NOMO-1 treated with dmso at 0.1 percent for 144 hours (cell line): ENCODE measurements around the gene TANGO2.

Experiments
- DNase-seq: peaks from one replicate; lab custom pipeline; 2025; ENCODE audit not compliant: unreplicated experiment; lab: John Stamatoyannopoulos, UW

The TANGO2 gene

DNA sequence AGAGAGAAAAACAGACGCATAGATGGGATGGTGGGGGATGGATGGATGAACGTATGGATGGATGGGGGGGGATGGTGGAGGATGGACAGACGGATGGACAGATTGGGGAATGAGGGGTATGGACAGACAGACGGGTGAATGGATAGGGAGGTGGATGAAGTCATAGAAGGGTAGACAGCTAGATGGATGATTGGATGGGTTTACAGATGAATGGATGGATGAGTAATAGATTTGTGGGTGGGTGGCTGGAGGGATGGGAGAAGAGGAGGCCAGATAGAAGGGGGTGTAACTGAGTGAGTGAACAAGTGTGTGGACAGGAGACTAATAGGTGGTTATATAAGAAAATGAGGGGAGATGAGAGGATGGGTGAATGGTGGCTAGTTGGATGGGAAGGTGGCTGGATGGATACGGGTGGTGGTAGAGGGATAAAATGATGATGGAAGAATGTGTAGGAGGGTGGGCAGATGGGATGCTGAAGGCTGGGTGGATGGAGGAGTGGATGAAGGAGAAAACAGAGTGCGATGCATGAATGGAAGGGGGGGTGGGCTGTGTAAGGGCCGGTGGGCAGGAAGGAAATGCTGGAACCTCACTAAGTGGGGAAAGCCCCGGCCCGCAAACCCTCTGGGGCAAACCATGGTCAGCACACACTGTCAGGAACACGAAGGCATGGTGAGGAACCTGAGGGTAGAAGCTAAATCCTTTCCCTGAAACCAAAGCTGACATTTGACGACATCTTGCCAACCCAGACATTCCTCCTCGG, 25.9 kb upstream of the TANGO2 start:
- DNase-seq, result no peak

DNA sequence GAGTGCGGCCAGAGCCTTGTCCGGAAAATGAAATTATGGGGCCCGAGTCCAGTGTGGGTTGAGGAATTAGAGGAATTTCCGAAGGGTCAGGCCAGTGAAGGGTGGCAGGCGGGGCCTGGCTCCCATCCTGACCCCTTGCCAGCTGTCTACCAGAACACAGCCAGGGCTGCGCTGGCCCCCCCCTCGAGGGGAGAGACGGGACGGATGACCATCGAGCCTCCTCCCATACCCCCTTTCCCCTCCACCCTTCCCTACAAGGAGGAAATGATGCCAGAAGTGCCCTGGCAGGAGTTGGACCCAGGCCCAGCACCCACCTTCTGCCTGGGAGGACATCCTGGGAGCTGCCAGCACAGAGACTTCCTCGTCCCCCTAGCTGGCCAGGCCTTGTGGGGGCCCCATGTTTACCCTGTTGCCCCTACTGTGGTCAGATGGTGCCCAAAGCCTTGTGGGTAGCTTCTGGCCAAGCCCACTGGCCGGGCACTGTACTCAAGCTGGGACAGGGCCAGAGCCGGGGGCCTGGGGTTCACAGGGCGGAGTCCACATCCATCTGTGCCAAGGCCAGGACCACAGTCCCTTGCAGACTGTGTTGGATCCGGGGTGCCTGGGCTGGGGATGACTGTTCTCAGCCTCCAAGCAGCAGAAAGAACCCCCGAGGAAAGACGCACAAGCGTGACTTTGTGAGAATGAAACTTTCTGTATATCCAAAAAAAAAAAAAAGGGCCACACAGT, 25.1 kb upstream of the TANGO2 start:
- DNase-seq, result no peak

DNA sequence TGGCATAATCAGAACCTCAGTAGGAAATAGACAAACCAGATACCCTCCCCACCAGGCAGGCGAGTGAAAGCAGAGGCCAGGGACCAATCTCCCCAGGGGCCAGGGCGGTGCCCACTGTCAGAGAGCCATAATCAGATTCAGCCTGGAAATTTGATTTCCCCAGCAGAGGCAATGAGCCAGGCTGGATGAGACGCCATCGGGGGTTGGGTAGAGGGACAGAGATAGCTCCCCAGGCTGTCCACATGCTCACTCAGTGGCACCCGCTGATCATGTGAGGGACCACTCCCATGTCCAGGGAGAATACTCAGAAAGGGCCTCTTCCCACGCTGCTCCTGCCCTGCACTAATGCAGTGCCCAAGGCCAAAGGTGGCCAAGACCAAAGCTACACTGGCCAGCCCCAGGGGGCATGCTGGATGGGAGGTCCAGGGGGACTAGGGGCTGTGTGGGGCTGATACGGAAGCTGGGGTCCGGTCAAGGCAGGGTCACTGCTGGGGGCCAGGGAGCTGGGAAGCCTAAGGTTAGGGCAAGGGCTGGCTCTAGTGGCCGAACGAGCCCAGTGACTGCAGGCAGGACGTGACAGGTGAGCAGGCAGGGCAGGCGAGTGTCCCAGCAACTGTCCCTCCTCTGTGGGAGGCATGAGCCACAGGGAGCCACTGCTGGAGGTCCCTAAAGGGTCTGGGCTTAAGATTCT, 24.1 kb upstream of the TANGO2 start:
- no peak for DNase-seq

DNA sequence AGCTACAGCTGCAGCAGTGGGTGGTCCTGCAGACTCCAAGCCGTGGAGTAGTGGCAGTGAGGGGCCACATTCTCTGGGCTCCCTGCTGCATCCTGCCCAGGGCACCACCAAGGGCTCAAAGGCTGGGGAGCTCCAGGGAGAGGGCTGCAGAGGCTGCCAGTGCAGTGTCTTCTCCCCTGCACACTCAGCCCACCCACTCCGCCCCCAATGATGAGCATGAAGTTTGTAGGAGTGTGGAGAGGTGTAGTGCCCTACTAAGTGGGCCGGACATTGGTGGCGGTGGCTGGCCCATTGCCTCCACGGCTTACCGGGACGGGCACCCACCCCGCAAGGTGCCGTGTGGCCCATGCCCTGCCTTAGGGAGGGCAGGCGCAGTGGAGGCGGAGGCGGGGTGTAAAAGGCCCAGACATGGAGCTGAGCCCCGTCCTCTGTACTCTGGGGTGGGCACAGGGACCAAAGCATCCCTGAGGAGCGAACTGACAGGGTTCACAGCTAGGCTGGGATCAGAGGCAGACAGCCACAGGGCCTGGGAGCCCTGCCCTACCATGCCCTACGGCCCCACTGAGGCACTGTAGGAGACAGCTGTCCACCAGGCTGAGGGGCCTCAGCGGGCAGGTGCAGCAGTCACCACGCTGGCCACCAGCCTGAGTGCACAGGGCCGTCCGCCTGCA, 23.2 kb upstream of the TANGO2 start:
- DNase-seq, result no peak

DNA sequence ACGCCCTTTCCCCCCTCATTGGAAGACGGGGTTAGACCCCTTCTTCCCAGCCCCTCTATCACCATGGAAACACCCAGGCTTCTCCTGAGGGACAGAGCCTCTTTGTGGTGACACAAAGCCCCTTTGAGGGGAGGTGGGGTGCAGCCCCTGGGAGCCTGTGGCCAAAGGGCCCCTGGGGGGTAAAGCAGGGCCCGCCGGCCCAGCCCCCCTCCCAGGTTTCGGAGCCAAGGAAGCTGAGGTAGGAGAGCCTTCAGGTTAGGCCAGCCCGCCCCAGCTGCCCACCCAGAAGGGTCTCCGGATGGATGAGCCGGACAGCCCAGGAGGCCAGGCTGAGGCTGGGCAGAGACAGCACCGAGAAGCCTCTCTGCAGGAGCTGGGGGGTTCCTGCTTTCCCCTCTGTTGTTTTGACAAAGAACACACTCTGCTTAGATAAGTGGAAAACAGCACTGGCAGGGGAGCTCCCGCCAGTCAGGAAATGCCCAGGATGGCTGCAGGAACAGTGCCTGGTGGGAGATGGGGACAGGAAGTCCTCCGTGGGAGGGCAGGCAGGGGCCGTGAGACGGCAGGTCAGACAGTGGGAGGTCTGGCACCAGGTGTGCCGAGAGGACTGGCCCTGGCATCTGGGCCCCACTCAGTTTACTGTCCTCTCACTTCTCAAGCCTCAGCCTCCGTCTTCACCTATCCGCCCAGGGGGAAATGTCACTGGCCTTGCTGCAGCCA, 22.5 kb upstream of the TANGO2 start:
- no peak for DNase-seq

DNA sequence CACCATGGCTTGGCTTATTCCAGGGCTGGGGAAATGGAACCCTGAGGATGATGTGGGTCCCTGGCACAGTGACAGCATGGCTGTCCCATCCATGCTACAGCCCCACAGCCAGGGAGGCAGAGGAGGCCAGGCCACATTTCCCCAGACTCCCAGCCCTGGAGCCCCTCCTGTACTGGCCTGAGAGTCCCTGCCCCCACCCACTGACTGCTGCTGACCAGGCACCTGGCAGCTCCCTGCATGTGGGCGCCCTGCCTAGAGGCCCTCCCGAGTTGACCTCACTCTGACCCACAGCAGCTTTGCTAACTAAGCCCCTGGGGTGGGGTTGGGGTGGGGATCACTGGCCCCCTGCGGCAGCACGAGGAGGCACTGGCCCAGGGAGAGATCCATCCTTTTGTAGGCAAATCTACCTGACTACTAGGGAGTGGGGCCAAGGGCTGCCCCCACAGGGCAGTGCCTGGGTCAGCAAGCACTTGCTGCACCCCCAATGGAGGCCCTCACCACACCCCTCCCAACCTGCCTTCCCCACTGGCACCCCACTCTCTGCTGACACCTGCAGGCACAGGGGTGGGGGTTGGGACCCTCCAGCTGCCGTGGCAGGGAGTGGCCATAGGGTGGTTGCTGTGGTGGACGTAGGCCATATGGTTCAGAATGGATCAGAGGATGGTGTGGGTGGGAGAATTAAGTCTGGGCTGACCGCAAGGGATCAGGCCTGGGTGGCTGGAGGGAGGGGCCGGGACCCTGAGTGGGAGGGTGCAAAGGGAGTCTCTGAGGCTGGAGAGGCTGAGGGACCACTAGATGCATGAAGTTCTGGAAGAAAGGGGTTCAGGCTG, 21.7 kb upstream of the TANGO2 start:
- no peak for DNase-seq

DNA sequence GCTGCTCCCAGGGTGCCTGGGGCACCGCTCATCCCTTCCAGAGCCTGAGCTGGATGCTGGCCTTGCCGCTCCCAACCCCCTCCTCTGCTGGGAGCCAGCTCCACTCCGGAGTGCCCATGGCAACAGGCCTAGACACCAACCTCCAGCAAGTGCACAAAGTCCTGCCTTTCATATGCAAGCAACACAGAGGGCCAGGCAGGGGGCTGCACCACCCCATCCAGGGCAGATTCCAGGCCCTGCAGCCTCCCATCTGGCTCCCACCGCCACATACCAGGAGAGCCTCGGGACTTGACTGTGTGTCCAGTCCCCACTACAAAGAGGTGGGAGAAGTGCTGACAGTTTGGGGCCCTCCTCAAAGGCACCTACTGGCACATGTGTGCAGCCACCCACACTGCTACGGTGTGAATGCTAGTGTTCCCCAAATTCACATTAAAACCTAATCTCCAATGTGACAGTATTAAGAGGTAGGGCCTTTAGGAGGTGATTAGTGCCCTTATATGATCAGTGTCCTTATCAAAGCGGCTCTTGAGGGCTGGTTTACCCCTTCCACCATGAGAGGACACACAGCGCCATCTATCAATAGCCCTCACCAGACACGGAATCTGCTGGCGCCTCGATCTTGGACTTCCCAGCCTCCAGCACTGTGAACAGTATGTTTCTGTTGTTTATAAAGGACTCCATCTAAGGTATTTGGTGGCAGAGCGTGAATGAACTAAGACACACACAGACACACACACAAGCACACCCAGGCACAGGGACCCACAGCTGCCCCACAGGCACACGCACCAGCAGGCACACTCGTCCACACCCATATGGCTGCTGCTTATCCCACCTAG, 20.4 kb upstream of the TANGO2 start:
- DNase-seq, result no peak

DNA sequence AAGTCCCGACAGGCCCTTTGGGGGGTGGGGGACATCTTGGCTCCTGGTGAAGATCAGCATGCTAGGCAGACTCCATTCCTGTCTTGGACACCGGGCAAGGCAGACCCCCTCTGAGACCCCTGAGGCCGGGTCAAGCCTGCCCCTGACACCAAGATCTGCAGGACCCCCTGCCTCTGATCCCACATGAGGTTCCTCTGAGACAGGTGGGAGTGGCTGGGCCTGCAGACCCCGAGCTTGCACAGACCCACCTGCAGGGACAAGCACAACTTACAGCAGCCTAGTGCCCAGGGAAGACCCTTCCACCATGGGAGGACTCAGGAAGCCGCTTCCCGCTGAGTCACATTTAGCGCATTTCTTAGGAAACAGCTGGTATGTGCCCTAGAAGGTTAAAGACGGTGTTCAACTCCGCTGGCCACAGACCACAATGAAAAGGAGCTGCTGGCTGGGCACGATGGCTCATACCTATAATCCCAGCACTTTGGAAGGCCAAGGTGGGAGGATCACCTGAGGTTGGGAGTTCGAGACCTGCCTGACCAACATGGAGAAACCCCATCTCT, 19.8 kb upstream of the TANGO2 start:
- DNase-seq, result no peak

DNA sequence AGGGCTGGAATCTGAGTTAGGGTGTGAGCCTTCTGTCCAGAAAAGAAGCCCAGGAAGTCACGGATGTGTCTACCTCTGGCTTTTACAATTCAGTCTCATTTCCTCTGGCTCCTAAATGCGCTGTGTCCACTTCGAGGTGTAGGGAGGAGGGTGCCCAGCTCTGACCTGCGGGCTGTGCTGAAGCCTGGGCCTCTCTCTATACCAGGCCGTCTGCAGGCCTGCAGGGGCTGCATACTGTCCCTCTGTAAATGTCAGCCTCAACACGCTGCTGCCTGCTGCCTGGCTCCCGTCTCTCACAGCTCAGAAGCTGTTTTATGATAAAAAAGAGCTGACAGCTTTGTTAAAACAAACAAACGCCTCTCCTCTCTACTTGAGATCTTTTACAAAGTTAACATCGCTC, 18.8 kb upstream of the TANGO2 start:
- DNase-seq, result no peak

DNA sequence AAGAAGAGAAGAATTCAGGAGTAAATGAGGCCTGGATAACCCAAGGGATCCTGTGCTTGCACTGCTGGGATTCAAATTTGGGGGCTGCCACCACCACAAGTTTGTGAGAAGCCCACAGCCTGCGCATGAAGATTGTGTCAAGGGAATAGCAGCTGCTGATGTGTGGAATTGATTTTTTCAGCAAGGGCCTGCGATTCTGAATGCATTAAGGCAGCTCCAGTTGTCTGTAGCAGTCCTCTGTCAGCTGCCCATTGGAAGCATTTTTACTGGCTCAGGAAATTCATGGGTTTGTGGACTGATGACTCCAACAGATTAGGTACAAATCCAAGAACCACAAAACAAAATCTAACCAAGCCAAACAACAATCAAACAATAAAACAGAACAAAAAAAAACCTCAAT, 18.3 kb upstream of the TANGO2 start:
- DNase-seq, result no peak

DNA sequence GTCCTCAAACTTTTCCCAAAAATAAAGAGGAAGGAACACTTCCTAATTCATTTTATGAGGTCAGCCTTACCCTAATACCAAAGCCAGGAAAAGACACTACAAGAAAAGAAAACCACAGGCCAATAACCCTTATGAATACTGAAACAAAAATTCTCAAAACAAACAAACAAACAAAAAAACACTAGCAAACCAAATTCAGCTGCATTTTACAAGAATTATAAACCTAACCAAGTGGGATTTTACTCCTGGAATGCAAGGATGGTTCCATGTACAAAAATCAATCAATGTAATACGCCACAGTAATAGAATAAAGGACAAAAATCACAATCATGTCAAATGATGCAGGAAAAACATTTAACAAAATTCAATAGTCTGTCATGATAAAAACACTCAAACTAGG, 17.6 kb upstream of the TANGO2 start:
- no peak for DNase-seq

DNA sequence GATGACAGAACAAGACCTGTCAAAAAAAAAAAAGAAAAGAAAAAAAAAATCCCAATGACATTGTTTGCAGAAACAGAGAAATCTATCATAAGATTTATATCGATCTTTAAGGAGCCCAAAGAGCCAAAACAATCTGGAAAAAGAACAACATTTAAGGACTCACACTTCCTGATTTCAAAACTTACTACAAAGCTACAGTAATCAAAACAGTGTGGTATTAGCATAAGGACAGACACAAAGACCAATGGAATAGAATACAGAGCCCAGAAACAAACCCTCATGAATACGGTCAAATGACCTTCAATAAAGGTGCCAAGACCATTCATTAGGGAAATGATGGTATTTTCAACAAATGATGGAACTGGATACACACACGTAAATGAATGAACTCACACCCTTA, 16.4 kb upstream of the TANGO2 start:
- no peak for DNase-seq

DNA sequence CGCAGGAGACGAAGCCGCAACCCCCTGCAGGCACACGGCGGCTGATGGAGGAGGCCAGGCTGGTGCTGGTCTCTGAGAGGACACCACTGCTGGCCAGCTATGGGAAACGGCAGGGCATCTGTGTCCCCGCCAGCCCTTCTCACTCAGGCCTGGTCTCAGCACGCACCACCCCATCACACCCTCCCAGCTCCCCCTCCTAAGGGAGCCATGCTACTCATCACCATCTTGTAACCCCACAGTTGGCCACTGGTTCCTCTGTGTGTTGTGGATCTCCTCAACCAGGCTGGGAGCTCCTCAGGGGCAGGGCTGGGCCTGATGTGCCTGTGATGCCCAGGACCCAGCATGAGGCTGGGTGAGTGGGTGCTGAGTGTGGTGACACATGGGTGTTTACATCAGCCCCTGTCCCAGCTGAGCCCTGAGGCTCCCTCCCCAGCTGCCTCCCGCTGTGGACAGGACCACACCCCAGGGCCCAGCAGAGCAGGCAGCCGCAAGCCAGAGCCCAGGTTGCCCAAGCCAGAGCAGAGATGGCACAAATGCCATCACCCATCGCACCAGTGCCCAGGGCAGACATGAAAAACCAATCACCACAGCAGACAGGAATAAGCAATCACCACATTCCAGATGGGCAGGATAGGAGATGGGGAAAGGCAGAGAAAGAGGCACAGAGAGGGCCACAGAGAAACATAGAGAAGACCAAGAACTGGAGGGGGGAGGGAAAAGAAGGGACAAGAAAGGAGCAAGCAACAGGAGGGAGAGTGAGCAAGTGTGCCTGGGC, 12.5 kb upstream of the TANGO2 start:
- DNase-seq, result no peak

DNA sequence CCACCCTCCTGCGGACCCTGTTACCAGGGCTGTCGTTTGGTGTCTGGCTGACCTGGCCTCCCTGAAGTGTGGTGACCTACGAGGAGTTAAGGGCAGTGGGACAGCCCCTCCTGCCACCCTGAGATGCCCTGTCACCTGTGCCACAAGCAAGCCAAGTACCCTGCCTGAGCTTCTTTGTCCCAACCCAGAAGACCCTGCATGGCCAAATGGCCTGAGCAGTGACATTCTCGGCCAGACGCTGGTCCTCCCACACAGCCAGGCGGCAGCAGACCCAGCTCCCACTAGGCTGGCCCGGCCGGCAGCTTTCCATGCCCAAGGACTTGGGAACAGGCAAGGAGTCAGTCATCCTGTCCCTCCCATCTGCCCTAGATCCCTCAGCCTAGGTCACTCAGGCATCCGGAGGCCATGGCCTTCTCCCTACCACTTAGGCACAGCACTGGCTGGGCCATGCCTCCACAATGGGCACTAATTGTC, 11.9 kb upstream of the TANGO2 start:
- DNase-seq, result no peak

DNA sequence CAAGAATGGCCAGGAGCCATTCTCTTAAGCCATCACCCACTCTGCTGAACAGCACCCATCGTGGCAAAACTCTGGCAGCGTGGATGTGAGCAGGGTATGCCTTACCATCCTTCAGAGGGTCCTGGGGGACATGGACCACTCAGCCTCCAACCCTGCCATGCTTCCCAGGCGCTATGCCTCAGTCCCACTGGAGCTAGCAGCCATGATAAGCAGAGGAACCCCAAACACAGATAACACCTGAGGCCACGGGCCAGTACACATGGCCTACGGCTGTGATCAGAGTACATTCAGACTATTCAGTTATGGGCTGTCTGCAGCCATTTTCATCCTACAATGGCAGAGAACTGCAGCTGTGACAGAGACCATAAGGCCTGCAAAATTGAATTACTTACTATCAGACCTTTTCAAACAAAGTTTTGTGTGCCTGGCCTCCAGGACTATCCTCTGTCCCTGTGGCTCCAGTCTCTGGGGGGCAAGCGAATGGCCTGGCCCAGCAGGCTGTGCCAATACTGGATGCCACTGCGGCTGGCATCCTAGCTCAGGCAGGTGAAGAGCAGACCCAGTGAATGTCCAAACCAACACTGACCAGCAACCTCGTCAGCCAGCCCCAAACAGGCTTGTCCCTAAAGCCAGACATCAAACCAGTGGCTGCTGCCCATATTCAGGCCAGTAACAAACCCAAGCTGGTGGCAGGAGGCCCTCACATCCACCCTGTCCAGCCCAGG, 11.2 kb upstream of the TANGO2 start:
- DNase-seq, result no peak

DNA sequence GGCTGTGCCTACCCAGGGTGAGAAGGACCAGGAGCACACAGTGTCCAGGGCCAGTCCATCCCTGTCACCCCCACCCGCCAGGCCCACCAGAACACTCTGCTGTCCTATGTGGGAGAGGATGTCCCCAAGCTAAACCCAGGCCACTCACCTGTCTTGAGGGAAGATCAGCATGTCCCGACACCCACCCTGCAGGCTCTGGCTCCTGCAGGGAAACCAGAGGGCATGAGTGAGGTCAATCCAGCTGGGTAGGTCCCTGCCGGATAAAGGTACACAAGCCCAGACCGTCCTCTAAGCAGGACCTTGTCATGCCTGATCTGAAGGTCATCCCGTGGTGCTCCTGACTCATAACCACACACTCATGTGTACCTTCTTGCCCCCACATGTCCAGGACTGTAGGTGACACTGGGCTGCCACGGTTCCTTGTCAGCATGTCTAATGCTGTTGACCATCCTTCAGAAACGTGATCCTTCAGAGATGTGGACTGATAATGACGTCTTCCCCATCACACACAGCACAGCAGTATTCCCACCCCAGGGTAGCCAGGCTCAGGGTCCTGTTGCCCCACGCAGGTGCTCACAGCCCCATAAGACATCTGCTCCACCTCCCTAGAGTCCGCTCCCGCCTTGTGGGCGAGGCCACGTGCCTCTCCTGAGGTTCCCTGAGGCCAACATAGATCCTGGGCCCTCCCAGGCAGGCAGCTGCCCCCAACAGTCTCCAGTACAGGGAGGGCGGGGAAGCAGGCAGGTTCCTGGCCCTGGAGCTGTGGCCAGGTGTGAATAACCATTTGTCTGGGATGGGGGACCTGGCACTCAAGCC, 10.4 kb upstream of the TANGO2 start:
- no peak for DNase-seq
